Fibroblast of the conjunctiva (primary cell): ENCODE results near the gene HSD3B2.

Source experiments
- DNase-seq: peaks from one replicate; pipeline ENCODE4 v3.0.0-alpha.2; 2010; ENCODE audit warnings: low read depth

The HSD3B2 gene

DNA sequence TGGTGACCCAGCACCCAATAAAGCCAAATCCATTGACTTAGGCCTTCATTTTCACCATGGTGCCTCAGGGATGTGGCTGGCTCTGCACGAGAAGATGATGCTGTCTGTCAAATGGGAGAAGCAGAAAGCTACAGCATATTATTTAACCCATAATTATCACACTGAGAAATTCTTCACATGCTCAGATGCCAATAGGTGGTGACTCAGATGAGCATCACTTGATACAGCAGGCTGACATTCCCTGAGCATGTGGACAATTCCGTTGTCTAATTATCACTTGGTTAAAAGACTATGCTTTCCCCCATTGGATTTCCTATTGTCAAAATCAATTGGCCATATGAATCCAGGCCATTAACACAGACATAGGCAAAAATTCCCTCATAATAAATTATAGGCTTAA lies 48.0 kb downstream of the HSD3B2 start:
- no peak for DNase-seq

DNA sequence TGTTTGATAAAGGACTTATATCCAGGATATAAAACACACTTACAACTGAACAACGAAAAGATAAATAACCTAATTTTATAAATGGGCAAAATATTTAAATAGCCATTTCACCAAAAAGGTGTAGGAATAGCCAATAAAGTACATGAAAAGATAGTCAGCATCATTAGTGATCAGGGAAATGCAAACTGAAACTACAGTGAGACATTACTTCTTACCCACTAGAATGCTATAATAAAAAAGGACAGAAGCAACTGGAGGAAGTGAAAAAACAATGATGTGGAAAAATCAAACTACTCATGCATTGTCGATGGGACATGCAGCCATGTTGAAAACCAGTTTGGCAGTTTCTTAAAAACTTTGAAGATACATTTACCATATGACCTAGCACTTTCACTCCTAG lies 48.6 kb downstream of the HSD3B2 start:
- no peak for DNase-seq

DNA sequence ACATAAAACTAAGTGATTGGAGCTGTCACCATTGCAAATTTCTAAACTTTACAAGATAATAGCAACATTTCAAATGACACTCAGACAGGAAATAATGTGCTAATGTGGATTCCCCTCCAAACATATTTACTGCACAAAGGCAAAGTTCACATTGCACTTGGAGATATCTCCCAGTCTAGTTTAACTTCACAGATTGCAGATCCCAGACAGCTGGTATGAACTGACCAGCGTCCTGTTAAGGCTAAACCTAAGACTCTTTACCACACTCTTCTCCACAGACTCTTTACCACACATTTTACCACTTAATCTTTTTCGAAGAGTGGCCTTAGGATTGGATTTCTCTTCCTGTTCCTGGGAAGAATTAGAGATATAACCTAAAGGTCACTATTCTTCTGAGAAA lies 51.5 kb downstream of the HSD3B2 start:
- no peak for DNase-seq

DNA sequence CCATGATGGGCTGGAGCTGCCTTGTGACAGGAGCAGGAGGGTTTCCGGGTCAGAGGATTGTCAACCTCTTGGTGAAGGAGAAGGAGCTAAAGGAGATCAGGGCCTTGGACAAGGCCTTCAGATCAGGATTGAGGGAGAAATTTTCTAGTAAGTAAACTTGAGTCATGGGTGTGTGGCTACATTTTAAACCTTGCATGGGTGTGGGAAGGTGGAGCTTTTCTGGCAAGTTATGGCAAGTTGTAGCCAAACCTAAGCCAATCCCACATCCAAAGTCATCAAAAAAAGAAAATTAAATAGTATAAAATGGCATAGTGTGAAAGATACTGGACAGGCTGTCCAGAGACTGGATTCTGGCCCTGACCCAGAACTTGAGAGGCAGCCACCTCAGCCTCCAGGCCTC lies 52.3 kb downstream of the HSD3B2 start:
- no peak for DNase-seq

DNA sequence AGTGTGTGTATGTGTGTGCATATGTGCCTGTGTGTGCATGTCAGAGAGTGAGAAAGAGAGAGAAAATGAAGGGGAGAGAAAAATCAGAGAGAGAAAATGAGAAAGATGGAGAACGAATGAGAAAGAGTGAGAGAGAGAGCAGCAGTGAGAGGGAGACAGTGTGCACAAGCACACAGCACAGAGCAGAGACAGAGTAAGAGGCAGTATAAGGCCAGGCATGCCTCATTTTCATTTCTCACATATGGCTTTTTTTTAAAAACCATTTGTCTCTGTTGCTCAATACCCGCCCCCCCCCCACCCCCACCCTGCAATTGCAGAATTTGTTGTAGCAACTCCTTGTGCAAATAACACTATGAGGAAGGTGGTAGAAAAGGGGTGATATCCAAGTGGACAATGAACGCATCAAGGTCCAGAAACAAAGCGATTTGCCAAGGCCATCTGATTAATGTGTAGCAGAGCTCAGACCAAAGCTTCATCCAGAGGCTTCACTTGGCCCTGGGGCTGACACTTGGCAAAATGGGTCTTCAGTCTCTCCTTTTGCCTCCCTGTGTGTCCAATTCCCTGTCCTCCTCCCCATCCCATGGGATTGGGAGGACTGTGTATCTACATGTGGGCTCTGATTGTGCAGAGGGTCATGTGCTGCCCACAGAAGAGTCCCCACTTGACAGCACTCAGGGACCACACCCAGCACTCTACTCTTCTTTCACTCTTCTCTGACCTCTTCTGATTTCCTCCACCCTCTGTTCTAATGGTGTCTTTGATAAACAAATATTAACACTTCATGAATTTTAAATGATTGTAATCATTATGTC lies 53.1 kb downstream of the HSD3B2 start:
- DNase-seq = no peak

DNA sequence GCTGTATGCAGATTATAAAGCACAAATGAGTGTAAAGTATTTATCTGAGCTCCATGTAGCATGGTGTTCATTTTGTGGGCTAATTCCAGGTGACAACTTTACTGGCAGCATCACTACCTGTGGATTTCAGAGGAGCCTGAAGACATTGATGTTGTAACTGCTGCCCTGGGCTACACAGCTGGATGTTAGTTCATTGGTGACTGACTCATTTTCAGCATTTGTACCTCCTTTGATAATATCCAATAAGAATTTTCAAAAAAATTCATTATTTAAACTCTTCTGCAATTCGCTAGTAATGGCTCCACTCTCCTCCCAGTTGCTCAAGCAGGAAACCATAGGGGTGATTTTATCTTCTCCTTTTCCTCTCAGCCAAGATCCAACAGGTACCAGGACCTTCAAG lies 54.8 kb downstream of the HSD3B2 start:
- DNase-seq = no peak

DNA sequence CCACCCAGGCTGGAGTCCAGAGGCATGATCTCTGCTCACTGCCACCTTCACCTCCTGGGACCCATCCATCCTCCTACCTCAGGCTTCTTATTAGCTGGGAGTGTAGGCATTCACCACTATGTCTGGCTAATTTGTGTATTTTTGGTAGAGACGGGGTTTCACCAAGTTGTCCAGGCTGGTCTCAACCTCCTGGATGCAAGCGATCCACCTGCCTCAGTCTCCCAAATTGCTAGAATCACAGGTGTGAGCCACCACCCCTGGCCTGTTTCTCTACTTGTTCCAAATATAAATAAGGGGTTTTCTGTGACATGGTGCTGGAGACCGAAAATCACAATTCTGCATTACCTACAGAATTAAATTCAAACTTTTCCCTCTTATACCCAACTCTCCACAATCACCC lies 55.4 kb downstream of the HSD3B2 start:
- DNase-seq = no peak

DNA sequence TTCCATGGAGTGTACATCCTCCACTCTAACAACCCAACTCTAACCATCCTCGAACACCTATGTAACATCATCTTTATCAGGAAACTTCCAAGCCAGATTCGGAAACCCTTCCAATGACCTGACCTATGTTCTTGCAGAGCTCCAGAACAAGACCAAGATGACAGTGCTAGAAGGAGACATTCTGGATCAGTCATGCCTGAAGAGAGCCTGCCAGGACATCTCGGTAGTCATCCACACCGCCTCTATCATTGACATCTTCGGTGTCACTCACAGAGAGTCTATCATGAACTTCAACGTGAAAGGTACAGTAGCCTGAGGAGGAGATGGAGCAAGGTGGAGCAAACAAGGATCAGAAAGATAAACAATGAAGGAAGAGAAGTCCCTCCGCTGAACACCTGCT lies 56.0 kb downstream of the HSD3B2 start:
- no peak for DNase-seq

DNA sequence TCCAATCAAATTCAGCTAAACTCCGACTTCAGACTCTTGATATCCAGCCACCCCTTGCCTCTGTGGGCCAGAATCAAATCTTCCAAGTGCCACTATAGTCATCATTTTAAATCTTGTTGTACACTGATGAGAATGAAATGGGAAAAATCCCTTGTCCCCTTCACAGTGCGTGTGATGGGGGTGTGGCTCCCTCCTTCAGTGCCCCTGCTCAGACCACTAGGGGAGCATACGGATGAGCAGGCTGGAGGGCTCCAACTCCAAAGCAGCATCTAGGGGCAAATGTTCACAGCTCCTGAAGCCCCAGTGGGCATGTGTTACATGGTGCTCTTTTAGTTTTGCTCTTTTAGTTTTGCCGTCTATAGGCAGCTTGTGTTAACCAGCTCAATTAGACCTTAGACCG lies 56.6 kb downstream of the HSD3B2 start:
- DNase-seq = no peak

DNA sequence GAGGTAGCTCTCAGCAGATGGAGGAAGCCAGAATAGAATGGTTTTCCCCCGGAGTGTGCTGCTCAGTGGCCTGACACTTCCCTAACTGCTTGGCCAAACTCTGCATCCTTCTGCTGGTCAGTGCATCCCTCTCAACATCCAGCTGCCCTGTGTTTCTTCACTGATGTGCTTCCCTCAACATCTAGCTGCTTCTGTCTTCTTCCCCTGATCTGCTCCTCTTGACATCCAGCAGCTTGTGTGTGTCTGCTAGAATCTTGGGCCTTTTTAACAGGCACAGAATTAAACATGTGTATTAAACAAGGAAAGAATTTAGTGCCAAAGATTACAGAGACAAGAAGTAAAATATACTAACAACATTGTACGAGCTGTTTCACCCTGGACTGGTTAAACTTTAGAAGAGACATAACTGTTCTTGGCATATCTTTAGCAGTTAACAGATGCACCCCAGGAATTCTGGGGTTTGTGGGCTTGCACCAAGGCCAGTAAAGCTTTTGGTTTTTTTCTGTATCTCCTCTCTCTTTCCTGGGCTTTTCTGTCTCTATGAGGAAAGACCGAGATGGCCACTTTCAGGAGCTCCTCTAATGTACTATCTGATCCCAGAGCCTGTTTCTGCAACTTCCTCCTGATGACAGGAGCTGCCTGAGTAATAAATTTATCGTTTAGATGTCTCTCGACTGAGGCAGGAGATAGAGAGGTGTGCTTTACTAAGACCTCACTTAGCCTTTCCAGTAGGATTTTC lies 57.3 kb downstream of the HSD3B2 start:
- DNase-seq = no peak
